H1 (cell line): ENCODE measurements around the gene SPTBN5. TPM values are rescaled to one million over a fixed set of nuclear protein-coding genes. Genes with fewer than 3 reads are reported as not detected.

Source experiments
- SP4 ChIP-seq: IDR thresholded peaks from 2 replicates; pipeline ENCODE4 v1.6.1; 2012; ENCODE audit warnings: low read length, inconsistent platforms
- TEAD4 ChIP-seq: IDR thresholded peaks from 2 replicates; pipeline ENCODE4 v1.6.1; 2012; ENCODE audit warnings: low read depth, low read length, inconsistent platforms, mixed read lengths
- polyA plus RNA-seq, 7 experiments: library from polyadenylated mRNA; depleted of rRNA in 3 of 7; stranded (reverse) in 5 of 7; unstranded in 2 of 7; fragments of >200 nt in 5 of 7; fragments of 200-250 nt in 2 of 7; gene quantifications; 1 replicate in 5 of 7; 2 replicates in 1 of 7; 4 replicates in 1 of 7; pipeline versions ENCODE4 v1.2.1 to v1.2.3, GENCODE V29; 2011 to 2013; ENCODE audit warnings: missing spikeins in 2 of 7, mixed read lengths in 2 of 7
- total RNA-seq: library from RNA; stranded (reverse); fragmentation: NEBNext Ultra II Directional; extraction: Animal tissue kit (Norgen Biotek cat#: 25700); gene quantifications from 2 replicates; pipeline ENCODE4 v1.2.1, GENCODE V29; 2021

The SPTBN5 gene
- total and polyA plus RNA-seq, 2 of the 8 experiments (the other 6 are each of a cell fraction or from before 2014, with no cell fraction given): 0.32 to 0.84 TPM

GRCh38 chr15:41847981-41848380, 45.9 kb downstream of the SPTBN5 start (continued):
- TF ChIP-seq SP4: no peak
- no peak for TF ChIP-seq TEAD4
